Measurements from ENCODE around the gene TMEM190. TPM values are rescaled to one million over a fixed set of nuclear protein-coding genes. Genes with fewer than 3 reads are reported as not detected.

Gene TMEM190
- total RNA-seq, 3 donors from 2014 or later: not detected

DNA sequence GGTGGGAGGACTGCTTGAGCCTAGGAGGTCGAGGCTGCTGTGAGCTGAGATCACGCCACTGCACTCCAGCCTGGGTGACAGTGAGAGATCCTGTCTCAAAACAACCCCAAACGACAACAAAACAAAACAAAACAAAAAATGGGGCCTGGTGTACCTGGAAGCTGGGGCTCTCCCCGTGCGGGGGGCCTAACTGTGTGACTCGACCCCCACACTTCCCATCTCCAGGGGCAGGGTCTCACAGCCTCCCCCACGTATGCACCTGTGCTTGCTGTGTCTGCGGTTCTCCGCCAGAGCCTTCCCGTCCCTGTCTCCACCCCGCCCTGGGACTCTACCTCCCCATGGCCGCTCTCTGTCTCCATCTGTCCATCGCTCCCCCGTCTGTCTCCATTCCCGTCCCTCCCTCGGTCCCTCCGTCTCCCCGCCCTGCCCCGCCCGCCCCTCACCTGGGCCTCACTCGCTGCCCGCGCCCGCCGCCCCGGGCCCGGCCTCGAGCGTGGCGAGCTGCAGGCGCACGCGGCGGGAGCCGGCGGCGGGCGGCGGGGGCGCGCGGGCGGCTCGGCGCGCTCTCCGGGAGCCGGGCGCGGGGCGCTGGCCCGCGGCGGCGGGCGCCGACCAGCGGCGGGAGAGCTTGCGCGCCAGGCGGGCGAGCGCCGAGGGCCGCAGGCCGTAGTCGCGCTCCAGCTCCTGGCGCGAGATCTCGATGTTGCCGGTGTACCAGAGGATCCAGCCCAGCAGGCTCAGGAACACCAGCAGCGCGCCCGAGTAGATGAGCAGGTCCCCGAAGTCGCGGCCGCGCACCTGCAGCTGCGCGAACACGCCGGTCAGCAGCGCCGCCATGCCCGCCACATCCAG is 6.9 kb downstream of the TMEM190 start:
- Histone ChIP-seq H3K9me3 (no peaks in the 10 kb centered on the region), H3K4me1 (peaks cover 17 to 23% of the 10 kb centered on the region in 2 donors), H3K36me3 (no peaks in the 10 kb centered on the region), H3K27me3 (no peaks in the 10 kb centered on the region), H3K27ac (peak overlapping the region; percentile 91 to 96), H3K4me3 (peak overlapping the region; percentile 77 to 89 (median 85))
- intact Hi-C loops (cut with DNase I; ENCODE audit: low total_unique reads): loop anchor here (5.0 kb wide), 1 partner anchor 866 kb away; no protein-coding TSS in a partner anchor
- TF ChIP-seq CTCF (IDR thresholded peaks at IDR 0.05): peak in 1 of 3 donors; percentile 23
- no peak for TF ChIP-seq POLR2AphosphoS5 (IDR thresholded peaks at IDR 0.05)
- DNase-seq (ENCODE audit: low spot score in 2 of 2): peak in 1 of 2 donors; percentile 37

DNA sequence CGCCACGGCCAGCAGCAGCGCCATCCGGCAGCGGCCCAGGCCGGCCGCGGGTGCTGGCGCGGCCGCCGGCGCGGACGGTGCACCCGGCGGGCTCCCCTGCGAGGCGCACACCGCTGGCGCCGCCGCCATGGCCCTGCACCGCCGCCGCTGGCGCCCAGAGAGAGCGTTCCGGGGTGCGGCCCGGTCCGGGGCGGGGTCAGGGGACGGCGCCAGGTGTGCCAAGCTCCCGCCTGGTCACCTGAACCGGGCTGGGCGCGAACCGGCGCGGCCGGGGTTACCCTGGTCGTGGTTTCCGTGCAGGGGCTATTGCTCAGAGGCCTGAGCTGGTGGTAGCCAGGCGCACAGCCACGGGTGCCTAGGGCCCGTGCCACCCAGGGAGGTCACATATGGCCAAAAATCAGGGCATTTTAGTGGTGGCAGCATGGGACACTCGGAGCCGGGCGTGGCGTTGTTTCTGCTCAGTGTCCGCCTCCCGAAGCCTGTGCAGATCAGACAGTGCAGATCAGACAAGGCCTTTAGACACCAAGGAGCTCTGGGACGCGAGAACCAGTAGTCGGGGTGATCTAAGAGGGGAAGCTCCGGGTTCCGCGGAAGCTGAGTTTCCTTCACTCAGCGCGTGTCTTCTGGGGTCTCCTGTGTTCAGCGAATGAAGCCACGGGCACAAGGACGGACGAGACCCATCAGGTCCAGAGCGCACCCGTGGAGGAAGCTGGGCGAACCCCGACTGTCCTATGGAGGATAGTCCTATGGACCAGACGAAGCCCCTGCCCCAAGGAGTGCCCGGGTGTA is 7.7 kb downstream of the TMEM190 start, which contains the start of gene TMEM238:
Gene TMEM238, minus strand, starts transcription at position 162 of the 789 bp plus-strand sequence. Its CDS starts 33 bp downstream, at position 129.
- Histone ChIP-seq H3K4me3 (peak within 1 kb of the TSS; percentile 77 to 89 (median 85)), H3K36me3 (no peaks in the 10 kb centered on the region), H3K9me3 (no peaks in the 10 kb centered on the region), H3K27ac (peak within 1 kb of the TSS; percentile 91 to 96), H3K4me1 (peaks cover 18 to 25% of the 10 kb centered on the region in 2 donors), H3K27me3 (no peaks in the 10 kb centered on the region)
- TF ChIP-seq POLR2AphosphoS5 (IDR thresholded peaks at IDR 0.05) (no peak), CTCF (IDR thresholded peaks at IDR 0.05) (no peak), POLR2A (IDR thresholded peaks at IDR 0.05) (no peak)
- intact Hi-C loops (cut with DNase I; ENCODE audit: low total_unique reads): loop anchor here (5.0 kb wide), 1 partner anchor 867 kb away; no protein-coding TSS in a partner anchor
- DNase-seq (ENCODE audit: low spot score in 2 of 2): peak in 1 of 2 donors; percentile 38

- peaks cover 18 to 25% of the 10 kb centered on the region in 2 donors for H3K4me1 ChIP-seq
- H3K27me3 ChIP-seq: no peaks in the 10 kb centered on the region
- no peaks in the 10 kb centered on the region for H3K9me3 ChIP-seq
- H3K4me3 ChIP-seq: peak overlapping the region; percentile 77 to 89 (median 85)
- peak; percentile 95 to 97 for DNase-seq (ENCODE audit: low spot score in 2 of 2)
- H3K36me3 ChIP-seq: no peaks in the 10 kb centered on the region
- TF ChIP-seq POLR2AphosphoS5 (IDR thresholded peaks at IDR 0.05): no peak
- TF ChIP-seq CTCF (IDR thresholded peaks at IDR 0.05): no peak
- no peak for TF ChIP-seq POLR2A (IDR thresholded peaks at IDR 0.05)
- intact Hi-C loops (cut with DNase I; ENCODE audit: low total_unique reads): loop anchor here (5.0 kb wide), 1 partner anchor 868 kb away; no protein-coding TSS in a partner anchor
- H3K27ac ChIP-seq: peak overlapping the region; percentile 91 to 96
Measured at GRCh38 chr19:55384920-55385723, 8.5 kb downstream of the TMEM190 start.

- Histone ChIP-seq H3K27me3 (no peaks in the 10 kb centered on the region), H3K4me1 (peaks cover 18 to 25% of the 10 kb centered on the region in 2 donors), H3K9me3 (no peaks in the 10 kb centered on the region), H3K4me3 (peak within 1 kb of the TSS; percentile 77 to 89 (median 85)), H3K27ac (peak within 1 kb of the TSS; percentile 91 to 96), H3K36me3 (no peaks in the 10 kb centered on the region)
- peak; percentile 98 to 99 for DNase-seq (ENCODE audit: low spot score in 2 of 2)
- intact Hi-C loops (cut with DNase I; ENCODE audit: low total_unique reads): no loop called here
- TF ChIP-seq CTCF (IDR thresholded peaks at IDR 0.05): no peak
- TF ChIP-seq POLR2AphosphoS5 (IDR thresholded peaks at IDR 0.05): peak; percentile 99 to 100 (median 100)
- TF ChIP-seq POLR2A (IDR thresholded peaks at IDR 0.05): peak; percentile 96
Measured at GRCh38 chr19:55385724-55386492, 9.3 kb downstream of the TMEM190 start, which contains the start of gene RPL28. Gene RPL28, plus strand, starts transcription at chr19:55385932. Its CDS starts 426 bp downstream, at chr19:55386358.
